GM18508 (cell line): ENCODE data around the gene TAF5L.
"Not testable (repeated sequence)": the region's sequence is repeated elsewhere in the genome, so short reads cannot be mapped to it uniquely, and the experiment has no call there.

Source experiments
- ATAC-seq: cut with Tn5 transposase; IDR thresholded peaks from one replicate; pipeline ENCODE4 v1.9.1; 2021; ENCODE audit warnings: moderate number of reproducible peaks; ENCODE audit not compliant: insufficient read depth, unreplicated experiment

TAF5L gene

DNA sequence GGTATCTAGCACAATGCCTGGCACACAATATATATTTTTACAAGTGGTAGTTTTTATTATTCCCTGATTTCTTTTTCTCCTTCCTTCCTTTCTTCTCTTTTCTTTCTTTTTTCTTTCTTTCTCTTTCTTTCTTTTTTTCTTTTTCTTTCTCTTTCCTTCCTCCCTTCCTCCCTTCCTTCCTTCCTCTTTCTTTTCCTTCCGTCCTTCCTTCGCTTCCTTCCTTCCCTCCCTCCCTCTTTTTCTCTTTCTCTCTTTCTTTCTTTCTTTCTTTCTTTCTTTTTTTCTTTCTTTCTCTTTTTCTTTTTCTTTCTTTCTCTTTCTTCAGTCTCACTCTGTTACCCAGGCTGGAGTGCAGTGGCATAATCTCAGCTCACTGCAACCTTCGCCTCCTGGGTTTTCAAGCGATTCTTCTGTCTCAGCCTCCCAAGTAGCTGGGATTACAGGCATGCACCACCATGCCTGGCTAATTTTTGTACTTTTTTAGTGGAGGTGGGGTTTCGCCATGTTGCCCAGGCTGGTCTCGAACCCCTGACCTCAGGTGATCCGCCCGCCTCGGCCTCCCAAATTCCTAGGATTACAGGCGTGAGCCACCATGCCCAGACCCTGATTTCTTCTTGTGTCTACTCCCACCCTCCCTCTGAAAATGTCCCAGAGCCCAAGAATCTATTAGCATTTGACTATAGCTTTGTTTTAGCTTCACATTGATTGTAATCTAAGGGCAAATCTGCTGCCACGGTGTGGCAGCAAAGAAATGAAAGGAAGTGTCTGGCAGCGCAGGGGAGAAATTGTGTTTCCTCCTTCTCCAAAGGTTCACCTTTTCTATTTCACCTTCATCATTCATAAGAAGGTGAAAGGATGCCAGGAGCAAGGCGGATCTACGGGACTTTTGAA, 47.5 kb downstream of the TAF5L start:
- no peak for ATAC-seq

- ATAC-seq, result no peak
Observed at GRCh38 chr1:229574679-229575442, 51.1 kb downstream of the TAF5L start.

DNA sequence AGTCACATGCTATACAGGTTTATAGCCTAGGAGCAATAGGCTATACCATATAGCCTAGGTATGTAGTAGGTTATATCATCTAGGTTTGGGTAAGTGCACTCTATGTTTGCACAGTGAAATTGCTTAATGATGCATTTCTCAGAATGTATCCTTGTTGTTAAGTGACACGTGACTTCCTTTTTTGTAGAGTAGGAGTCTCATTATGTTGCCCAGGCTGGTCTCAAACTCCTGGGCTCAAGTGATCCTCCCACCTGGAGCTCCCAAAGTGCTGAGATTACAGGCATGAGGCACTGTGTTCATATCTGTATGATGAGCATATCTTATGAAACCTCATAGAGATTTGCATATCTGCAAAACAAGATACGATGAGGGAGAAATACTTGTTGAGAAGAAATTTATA, 53.6 kb downstream of the TAF5L start:
- ATAC-seq, result no peak

DNA sequence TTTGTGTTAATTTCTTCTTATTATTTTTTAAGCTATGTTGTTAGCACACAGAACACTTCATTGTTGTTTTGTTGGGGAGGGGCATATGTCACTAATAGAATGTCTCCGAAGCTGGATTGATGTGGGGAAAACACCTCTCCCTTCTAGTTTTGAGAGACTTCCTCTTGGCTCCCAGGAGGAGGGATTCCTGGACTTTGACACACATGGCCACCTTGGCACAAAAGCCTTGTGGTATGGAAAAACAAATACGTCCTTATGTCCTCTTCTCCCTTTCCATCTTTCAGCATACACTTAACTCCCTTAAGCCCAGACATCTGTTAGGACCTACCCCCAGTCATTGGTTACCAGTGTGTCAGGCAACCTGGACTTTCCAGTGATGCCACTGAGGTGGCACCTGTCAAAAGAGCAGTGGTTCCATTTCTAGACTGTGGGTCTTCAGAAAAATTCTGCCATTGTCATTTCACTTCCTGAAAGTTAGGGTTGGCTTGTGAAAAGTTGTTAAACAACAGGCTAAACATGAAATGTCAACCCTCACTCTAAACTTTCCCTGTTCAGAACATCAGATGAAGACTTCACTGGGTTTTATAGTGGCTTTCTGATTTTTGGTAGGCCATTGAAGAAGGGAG, 54.9 kb downstream of the TAF5L start:
- ATAC-seq, result no peak

- no peak for ATAC-seq
Observed at GRCh38 chr1:229570305-229570704, 55.6 kb downstream of the TAF5L start.

DNA sequence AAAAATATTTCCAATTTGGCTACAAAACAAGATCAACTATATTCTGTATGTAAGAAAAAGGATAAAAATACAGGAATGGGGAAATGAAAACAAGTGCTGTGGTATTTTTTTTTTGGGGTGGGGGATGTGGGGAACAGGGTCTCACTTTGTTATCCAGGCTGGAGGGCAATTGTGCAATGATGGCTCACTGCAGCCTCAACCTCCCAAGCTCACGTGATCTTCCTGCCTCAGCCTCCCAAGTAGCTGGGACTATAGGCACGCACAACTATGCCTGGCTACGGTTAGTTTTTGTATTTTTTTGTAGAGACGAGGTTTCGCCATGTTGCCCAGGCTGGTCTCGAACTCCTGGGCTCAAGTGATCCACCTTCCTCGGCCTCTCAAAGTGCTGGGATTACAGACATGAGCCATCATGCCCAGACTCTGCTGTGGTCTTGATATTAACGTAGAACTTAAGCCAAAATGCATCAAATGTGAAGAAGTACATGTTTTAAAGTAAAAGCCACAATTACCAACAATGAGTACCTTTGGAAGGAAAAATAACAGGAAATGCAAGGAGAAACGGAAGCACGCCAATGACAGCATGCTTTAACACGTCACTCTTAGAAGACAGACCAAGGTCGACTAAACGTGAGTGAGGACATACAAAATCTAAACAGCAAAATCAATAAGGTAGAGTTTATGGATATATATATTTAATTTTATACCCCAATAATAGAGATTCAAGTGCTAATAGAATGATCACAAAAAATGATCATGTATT, 58.6 kb downstream of the TAF5L start:
- ATAC-seq, result no peak

- ATAC-seq, result no peak
Observed at GRCh38 chr1:229563701-229564100, 62.2 kb downstream of the TAF5L start.

DNA sequence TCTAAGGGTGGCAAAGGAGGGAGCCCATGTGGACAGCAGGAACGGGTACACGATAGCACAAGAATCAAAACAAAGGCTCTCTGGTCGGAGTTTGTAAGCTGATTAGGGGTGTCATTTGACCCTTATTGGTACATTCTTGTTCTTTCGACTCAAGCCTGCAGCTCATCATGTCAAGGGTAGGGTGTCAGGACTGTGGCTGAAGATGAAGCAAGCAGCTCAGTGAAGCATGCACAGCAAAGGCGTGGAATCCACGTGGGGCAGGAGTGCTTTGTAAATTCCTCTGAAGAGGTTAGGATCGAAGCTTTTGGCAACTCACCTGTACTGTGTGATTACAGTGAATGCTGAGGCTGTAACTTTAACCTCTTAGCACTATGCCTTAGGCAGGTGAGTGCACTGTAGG, 62.7 kb downstream of the TAF5L start:
- no peak for ATAC-seq

- ATAC-seq, result no peak
Observed at GRCh38 chr1:229562686-229563085, 63.2 kb downstream of the TAF5L start.

DNA sequence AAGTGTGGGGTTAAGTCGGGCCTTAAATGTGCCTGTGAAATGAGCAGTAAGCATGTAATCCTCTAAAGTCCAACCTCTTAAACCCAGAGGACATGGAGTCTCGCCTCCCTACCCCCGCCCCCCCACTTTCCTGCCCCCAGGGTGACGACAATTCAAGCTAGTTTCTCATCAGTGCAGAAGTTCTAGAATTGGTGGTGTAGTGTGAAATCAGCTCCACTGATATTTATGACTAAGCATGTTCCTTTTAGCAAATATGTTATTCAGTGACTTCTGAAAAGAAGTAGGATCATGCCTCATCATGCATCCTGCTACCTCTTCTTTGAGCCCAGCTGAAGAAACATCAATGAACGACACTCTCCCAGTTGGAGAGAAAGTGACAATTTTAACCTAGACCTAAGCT, 64.8 kb downstream of the TAF5L start:
- no peak for ATAC-seq

GRCh38 chr1:229560124-229560523, 65.8 kb downstream of the TAF5L start:
- ATAC-seq, result not testable (repeated sequence)

DNA sequence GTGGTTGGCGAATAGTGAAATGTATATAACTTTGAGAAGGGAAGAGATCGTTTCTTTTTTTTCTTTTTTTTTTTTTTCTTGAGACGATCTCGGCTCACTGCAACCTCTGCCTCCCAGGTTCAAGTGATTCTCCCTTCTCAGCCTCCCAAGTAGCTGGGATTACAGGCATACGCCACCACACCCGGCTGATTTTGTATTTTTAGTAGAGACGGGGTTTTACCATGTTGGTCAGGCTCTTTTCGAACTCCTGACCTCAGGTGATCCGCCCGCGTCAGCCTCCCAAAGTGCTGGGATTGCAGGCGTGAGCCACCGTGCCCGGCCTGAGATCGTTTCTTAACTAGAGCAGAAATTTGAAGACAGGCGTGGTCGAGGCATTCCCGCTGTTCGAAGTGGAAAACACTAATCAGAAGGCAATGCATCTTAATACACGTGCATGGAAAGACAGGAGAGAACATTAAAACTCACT, 66.6 kb downstream of the TAF5L start:
- not testable (repeated sequence) for ATAC-seq

DNA sequence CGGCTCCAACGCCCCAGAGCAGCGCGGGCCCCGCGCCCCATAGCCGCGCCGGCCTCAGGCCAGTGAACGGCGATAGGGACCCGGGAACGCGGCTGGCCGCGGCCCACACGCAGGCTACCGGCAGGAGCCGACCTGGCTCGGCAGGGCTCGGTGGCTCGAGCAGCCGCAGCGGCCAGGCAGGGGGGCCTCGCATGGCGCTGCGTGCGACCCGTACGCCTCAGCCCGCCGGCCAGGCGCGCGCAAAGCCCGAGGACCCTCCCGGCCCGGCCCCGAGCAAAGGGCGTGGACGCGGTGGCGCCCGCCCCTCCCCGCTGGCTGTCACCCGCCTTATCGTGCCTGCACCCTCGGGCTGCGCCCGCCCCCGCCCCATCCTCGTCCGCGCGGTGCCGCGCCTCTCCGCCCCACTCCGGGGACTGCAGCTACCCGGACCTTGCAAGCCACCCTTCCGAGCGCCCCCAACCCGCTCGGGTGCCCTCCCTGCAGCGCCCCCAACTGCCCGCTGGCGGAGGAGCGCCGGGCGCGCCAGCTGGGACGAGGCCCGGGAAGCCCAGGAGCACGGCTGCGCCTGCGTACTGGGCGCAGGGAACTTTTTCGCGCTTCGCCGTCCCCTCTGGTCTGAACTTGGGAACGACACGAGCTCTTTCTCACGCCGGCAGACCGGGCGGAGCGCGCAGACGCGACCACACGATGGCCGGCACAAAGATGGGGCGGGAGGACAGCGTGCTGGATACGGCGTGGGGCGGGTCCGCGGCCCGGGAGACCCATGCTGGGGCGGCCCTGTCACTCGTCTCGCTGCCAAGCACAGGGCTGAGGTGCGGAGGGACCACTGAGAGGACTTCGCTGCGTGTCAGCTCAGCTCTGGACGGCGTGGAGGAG, 67.2 kb downstream of the TAF5L start, which contains the start of gene ABCB10:
Gene ABCB10, minus strand, starts transcription at position 248 of the 876 bp plus-strand sequence. Its CDS starts 55 bp downstream, at position 193.
- ATAC-seq, result peak; percentile 80

- ATAC-seq, result no peak
Observed at GRCh38 chr1:229557913-229558414, 68.0 kb downstream of the TAF5L start.

DNA sequence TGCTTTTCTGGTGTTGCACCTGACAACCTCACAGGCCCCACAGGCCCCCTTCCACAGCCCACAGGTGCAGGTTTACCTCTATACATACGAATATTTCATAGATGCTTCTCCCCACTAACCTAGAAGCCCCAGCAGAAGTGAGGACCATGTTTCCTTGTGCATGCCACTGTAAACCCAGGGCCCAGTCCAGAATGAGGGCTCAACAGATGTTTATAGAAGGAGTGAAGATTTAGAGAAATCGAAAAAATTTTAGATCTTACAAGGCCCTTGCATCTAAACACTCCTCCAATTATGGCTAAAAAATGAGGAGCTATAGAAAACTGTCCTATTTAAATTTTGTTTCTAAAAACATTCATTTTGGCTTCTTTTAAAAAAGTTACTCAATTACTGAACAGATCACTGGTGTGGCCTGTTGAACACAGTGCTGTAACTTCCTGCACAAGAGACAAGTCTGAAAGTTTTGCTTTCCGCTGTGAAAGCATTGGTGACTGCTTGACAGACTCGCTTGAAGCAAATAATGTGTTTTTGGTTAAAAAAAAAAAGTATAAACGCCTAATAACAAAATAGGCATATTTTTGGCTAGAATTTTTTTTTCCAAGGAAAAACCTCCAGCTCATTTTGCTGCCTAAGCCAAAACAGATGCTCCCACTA, 68.6 kb downstream of the TAF5L start:
- no peak for ATAC-seq

DNA sequence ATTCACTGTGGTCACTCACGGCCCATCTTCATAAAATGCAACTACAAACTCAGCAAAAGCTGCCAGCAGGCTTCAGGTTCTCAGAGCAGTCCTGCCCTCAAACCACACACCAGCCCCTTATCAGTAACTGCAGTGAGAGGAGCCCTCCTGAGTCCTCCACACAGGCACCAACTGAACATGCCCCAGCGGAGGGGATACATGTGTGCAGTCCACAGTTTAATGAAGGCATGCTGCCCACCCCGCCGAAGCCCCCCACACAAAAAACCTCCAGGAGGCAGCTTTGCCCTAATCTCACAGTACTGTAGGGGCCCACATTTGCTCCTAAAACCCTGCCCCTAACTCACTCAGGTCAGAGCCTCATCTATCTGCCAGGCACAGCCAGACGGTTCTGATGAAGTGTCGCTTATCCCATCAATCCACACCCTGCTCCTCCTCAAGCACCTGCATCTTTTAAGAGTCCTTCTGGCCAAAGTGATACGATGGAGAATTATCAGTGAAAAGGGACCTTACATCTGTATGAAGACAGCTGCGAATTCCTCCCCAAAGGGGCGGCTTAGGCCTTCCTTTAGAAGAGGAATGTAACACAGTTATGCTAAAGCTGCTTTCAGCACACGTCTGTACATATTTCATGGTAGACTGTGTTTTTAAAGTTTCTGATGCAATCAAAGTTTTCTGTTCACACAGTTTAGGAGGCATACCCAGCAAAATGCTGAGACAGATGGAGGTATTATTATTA, 70.9 kb downstream of the TAF5L start:
- ATAC-seq, result no peak

- ATAC-seq, result no peak
Observed at GRCh38 chr1:229553621-229554130, 72.2 kb downstream of the TAF5L start.

DNA sequence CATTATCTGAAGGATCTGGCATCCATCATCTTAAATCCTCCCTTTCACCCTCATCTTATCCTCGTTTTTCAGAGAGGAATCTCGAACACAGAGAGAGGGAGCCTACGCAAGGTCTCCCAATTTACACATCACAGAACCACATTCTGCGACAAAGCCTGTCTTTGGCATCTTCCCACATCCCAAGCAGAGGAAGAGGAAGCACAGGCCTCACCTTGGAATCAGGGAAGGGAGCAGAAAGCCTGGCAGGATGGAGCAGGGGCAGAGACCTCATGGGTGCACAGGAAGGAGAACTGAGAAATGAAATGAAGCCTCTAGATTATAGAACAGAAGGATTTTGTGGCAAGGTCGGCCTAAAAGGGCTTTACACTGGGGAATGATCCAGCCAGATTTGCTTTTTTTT, 73.2 kb downstream of the TAF5L start:
- ATAC-seq, result no peak
